ENCODE results near the gene SERPINB5.
A peak's percentile ranks its signal among the peaks of the same experiment; 100 is the strongest.
"Not testable (repeated sequence)": the region's sequence is repeated elsewhere in the genome, so short reads cannot be mapped to it uniquely, and the experiment has no call there.

The SERPINB5 gene, protein sequence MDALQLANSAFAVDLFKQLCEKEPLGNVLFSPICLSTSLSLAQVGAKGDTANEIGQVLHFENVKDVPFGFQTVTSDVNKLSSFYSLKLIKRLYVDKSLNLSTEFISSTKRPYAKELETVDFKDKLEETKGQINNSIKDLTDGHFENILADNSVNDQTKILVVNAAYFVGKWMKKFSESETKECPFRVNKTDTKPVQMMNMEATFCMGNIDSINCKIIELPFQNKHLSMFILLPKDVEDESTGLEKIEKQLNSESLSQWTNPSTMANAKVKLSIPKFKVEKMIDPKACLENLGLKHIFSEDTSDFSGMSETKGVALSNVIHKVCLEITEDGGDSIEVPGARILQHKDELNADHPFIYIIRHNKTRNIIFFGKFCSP

DNA sequence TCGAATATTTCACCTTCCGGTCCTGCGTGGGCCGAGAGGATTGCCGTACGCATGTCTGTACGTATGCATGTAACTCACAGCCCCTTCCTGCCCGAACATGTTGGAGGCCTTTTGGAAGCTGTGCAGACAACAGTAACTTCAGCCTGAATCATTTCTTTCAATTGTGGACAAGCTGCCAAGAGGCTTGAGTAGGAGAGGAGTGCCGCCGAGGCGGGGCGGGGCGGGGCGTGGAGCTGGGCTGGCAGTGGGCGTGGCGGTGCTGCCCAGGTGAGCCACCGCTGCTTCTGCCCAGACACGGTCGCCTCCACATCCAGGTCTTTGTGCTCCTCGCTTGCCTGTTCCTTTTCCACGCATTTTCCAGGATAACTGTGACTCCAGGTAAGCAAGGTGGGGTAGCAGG, at the start of gene SERPINB5:
SERPINB5 (plus strand) TSS at position 291 of the 400 bp plus-strand sequence. CDS start 7,471 bp downstream, outside the sequence.
- no peak for DNase-seq

DNA sequence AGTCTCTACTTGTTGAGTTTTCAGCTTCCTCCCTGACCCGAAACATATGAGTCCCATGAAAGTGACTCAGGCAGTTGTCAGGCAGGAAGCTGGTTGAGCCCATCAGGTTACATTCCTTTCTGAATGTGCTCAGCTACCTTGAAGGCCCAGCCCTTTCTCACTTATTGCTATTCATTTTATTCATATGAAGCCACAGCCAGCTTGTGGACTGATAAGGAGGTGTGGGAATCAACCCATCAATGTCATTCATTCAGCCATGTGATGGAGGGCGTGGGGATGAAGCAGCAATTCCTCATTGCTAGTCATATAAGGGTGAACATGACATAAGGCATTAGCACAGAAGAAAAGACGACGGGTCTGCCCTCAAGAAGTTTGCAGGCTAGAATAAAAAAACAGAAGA, 49.2 kb upstream of the SERPINB5 start:
- no peak for DNase-seq

DNA sequence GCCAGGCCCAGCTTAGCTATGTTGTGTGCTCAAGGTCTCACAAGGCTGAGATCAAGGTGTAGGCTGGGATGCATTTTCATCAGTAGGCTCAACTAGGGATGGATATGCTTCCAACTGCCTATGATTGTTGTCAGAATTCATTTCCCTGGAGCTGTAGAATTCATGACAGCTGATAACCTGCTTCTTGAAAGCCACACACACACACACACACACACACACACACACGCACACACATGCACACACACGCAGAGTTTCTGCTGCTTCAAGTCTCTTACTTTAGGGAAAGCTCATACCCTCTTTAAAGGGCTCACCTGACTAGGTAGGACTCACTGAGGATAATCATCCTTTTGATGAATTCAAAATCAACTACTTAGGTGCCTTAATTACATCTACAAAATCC, 46.2 kb upstream of the SERPINB5 start:
- DNase-seq = no peak

DNA sequence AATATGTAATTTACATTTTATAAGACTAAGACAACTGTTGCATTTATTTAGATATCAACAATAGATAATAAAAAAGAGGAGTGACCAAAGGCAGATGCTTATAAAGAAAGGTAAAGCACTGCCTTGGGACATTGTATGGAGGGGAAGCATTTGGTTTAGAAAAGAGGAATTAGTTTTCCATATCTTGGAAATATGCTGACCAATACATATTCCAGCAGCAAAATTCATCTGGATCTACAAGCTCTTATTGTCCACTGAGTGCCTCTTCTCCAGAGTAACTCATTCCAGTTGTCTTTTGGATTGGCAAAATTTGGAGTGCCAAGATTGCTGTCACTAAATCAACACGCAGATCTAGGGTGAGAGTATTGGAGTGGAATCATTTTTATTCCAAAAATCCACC, 45.6 kb upstream of the SERPINB5 start:
- no peak for DNase-seq

DNA sequence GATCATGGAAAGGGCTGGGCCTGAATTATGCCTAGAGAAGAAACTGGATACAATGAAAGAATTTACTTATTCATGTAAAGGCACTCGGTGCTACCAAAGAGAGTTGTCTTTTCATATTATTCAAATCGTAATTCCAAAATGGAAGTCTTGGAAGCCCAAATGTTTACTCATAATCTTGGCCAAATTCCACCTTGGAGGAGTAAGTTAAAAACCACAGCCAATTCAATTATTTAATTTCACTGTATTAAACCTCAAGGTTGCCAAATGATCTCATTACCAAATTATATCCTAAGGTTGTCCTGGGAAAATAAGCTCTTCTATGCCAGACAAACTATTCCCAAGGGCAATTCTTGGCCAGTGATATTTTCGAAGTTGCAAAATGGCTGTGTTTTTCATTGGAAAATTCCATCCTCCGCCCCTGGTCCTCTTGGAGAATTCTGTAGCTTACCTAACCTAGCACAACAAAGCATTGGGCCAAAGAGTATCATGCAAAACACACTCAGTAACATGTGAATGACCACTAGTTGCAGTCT, 43.4 kb upstream of the SERPINB5 start:
- DNase-seq = no peak

DNA sequence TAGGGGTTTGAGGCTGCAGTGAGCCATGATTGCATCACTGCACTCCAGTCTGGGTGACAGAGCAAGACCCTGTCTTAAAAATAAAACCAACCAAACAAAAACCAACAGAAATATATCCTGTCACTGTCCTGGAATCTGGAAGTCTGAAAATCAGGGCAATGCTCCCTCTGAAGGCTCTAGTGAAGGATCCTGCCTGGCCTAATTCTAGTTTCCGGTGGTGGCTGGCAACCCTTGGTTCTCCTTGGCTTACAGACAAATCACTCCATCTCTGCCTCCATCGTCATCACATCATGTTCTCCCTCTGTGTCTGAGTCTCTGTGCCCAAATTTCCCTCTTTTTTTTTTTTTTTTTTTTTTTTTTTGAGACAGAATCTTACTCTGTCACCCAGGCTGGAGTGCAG, 38.6 kb upstream of the SERPINB5 start:
- no peak for DNase-seq

DNA sequence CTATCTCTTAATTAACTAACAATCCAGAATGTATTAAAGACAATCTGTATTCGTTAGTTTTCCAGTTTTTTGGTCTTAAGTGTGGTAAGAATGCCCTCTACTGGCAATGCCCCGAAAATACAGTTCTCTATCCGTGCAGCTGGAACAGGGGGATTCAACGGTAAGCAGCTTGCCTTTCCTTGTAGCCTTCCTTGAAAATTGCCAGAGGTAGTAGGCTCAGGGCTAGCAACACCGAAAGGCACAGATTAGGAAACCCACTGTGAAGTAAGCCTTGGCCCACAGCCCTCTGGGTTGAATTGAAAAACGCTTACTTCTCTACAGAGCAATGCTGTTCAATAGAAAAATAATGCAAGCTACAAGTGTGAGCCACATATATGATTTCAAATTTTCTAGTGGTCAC, 37.4 kb upstream of the SERPINB5 start:
- peak; percentile 36 for DNase-seq

DNA sequence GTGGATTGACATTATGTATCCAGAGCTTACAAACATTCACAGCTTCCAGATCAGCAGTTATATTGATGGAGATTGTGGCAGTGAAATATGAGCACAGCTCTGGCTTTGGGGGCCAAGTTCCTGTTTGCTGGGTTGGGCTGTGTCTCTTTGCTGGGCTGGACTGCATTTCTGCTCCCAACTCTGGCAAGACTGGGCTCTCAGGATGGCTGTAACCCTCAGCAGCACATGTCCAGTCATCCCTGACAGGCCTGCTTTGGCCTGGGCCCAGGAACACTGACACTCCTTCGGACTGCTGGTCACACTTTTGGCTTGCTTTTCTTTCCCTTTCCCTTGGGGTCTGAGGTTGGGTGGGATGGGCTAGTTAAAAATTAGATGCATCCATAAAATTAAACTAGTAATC, 36.5 kb upstream of the SERPINB5 start:
- no peak for DNase-seq

DNA sequence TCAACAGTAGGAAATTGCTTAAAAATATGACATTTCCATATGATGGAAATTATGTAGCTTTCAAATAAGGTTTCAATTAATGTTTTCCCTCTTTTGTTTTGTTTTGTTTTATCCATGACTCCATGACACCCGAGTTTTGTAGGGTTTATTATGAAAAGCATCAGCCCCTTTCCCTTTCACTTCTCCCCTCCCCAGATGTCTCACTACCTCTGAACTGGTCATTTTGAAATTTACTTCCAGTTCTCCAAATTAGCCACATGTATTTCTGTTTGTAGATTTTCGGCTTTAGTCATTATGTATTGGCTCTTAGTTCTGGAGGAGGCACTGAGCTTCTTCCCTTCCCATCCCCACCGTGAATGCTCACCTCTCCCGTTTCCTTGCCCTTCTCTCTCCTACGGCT, 35.9 kb upstream of the SERPINB5 start:
- no peak for DNase-seq

DNA sequence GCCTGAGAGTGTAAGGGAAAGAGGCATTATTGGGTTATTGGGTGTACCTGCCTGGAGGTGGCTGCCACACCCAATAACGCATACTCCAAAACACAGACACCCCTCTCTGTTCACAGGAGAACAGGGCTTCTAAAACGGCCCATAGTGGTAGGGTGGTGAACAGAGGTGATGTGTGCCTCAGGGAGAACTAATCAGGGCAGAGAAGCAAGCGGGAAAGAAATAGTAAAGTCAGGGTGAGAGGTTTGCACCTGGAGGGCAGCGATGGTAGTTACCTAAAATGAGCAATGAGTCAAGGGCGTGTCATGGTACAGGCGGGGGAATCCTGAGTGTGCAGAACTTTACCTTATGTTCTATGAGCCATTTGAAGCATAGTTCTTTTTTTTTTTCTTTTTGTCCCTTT, 32.9 kb upstream of the SERPINB5 start:
- no peak for DNase-seq

DNA sequence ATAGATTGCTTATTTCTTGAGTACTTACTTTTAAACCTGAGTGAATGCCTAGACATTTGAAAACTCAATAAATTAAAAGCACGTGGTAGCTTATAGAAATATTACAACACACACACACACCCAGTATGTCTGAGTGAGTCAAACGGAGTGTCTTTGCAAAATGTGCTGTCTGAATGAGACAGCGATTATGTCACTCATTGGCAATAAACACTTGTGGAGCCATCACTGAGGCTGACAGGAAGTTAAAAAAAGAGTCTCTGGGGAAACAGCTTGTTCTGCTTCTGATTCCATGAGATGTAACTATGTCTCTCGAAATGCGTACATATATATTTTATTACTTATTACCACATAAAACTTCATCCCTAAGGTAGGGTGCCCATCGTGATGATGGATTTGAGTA, 32.2 kb upstream of the SERPINB5 start:
- no peak for DNase-seq

DNA sequence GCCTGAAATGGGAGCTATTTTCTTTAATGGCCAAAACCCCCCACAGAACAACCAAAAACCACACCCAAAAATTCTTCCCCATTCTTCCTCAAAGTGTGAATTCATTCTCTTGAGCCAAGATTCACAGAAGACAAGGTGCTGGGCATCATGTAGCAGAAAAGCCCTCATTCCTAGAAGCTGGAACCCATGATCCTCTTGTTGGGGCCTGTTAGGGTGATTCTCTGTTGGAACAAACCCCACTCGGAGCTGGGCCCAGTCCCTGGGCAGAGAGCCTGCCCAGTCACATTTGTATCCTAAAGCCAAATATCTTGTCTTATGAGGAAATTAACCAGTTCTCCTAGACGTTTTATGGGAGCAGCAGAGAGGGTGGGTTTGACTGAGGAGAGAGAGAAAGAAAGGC, 31.7 kb upstream of the SERPINB5 start:
- no peak for DNase-seq

DNA sequence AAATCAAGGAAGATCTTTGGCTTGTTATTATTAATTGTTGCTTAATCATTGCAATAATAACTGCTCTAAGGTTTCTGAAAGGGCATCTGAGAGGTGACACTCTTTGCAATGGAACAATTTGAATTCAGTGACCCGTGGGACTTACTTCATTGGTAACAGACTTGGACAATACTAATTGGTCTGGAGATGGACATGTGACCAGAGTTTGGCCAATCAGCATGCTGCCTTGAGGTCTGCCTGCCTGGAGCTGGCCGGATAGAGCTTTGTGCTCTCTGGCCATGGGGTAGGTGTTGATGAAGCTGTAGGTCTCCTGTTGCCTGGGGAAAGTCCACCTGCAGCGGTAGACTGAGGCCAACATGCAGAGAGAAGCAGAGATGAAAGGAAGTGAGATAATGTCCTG, 30.5 kb upstream of the SERPINB5 start:
- no peak for DNase-seq

DNA sequence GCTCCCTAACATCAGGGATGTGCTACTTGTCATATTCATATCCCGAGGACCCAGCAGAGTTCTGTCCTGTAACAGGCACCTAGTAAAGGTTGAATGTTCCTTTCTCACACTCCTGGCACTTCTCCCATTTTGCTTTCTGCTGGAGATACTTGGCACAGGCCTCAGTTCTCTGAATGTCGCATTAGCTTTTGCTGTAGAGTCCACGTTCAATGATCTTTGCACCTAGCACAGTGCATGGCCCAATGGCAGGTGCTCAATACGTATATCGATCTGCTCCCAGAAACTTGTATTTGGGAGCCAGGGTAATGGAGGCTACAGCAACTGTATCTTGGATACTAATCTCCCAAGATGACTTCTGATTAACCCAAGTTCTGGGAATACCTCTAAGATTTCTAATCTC, 29.7 kb upstream of the SERPINB5 start:
- no peak for DNase-seq

DNA sequence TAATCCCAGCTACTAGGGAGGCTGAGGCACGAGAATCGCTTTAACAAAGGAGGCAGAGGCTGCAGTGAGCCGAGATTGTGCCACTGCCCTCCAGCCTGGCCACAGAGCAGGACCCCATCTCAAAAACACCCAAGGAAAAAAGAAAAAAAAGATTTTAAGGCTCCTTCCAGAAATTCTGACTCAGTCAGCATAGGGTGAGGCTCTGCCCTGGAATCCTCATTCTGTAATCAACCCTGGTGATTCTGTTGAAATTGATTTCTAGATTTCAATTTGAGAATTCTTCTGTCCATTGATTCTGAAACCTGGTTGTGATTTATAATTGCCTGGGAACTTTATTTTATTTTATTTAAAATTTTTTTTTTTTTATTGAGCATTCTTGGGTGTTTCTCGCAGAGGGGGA, 27.3 kb upstream of the SERPINB5 start:
- DNase-seq = no peak

DNA sequence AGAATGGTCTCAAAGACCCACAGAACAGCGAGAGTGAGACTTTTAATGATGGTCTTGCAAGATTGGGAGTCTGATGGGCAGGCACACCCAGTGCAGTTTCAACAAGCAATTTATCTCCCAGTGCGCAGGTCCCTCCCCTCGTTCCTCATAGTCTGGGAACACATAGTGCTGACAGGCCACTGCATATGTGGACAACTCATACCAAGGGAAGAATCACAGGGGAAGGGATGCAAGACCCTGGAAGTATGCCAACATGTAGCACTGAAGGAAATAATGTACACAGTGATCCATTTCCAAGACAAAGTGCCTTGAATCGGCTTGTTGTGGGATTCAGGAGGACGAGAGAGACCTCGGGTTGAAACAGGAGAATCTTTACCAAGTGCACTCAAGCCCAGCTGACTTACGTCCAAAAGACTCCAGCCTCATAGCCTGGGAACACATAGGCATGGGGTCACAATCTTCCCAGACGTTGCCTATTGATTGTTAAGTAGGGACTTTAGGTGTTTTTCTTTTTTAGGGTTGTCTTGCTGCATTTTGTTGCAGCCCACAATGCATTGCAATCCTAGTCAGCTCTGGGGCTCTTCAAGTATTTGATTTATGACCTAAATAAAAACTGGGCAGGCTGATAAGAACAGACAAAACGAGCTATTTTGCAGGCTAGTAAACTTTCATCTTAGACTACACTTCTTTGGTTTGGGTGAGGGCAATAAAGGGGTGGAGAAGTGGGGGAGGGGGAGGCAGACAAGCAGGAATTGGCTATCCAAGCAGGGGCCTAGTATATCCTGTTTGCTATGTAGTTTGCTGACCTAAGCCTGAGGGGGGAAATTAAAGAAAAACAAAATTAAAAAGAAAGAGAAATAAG, 24.7 kb upstream of the SERPINB5 start:
- no peak for DNase-seq

DNA sequence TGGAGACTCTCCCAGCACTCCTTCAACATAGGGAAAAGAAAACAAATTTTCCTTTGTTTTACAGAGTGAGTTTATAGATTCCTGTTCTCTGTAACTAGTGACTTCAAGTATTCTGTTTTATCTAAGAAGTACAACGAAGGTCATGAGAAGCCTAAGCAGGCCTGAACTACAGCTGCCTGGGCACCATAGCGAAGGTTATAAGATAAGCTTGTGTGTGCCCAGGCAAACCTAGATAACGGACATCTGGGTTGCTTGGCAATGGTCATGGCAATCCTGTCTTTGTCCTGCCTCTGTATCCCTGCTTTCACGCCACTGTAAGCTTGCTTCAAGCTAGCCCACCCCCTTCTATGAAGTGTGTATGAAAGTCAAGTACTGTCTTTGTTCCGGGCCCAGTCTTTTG, 24.0 kb upstream of the SERPINB5 start:
- not testable (repeated sequence) for DNase-seq

DNA sequence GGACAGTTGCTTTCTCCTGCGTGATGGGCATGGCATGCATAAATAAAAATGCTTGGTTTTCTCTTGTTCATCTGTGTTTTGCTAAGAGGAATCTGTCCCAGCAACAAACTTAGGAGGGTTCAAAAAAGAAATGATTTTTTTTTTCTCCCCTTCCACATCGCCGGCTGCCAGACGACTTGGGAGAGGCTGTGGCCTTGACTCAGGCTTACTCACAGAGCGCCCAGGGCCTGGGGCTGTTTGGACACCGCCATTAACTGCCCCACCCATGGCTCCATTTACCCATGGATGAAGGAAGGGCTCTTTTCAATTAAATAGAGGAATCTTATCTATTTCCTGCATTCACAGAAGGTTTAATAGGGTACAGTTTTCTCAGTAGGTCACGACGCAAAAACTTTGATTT, 22.3 kb upstream of the SERPINB5 start:
- DNase-seq = no peak

DNA sequence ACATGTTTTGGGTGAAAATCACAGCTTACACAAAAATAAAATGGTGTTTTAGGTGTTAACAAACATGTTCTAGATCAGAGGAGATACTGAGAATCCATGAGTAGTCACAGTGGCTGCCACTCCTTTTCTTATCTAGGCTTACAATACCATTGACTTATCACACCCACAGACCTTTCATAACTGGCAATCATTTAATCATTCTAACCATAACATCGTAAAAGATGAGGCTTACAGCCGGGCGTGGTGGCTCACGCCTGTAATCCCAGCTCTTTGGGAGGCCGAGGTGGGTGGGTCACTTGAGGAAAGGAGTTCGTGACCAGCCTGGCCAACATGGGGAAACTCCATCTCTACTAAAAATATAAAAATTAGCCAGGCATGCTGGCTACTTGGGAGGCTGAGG, 18.8 kb upstream of the SERPINB5 start:
- DNase-seq = no peak

DNA sequence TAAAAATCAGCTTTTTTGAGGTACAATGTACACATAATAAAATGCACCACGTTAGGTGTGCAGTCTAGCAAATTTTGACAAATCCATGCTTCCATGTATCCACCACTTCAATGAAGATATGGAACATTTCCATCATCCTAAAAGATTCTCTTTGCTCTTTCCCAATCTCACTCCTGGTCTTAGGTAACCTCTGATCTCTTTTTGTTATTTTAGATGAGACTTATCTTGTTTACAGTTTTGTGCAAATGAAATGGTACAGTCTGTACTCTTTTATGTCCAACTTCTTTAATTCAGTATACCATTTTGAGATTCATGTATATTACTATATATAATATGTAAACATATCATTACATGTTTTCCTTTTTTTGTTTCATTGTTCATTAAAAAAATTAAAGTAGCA, 16.3 kb upstream of the SERPINB5 start:
- no peak for DNase-seq

DNA sequence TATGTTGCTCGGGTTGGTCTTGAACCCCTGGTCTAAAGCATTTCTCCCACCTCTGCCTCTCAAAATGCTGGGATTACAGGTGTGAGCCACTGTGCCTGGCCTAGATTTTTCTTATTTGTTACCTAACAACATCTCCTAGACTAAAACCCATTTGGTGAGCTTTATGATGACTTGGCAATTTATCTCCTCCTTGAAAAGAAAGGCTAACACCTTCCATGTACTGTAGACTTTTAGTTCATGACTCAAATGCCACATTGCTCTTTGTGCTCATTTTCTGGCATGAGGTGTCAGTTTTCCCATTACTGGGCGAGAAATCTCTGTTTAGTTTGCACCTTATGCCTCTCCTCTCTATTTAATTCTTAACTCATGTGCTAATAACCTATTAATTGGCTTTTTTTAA, 12.3 kb upstream of the SERPINB5 start:
- DNase-seq = no peak

DNA sequence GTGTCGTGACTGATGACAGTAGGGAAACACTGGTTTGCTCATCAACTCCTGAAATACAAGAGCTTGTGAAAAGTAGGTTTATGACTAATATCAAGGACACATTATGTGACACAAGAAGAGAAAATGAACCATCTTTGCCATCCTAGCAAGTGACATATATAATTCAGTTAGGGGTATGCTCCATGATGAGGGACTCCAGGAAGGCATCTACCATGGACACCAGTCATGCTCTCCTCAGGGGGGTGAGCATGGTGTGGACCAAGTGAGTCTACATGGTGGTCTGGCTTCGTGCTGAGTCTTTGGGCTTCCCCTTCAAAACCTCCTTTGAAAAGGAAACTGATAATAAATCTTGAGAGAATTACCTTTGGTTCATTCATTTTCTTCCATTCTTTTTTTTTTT, 11.7 kb upstream of the SERPINB5 start:
- DNase-seq = no peak

DNA sequence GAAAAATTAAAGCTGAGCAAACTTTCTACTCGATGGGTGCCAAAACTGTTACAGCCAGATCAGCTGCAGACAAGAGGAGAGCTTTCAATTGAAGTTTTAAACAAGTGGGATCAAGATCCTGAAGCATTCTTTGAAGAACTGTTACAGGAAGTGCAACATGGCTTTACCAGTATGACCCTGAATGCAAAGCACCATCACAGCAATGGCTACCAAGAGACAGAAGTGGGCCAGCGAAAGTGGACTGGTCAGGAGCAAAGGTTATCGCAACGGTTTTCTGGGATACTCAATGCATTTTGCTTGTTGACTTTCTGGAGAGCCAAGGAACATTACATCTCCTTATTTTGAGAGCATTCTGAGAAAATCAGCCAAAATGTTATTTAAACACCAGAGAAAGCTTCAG, 9.1 kb upstream of the SERPINB5 start:
- no peak for DNase-seq

DNA sequence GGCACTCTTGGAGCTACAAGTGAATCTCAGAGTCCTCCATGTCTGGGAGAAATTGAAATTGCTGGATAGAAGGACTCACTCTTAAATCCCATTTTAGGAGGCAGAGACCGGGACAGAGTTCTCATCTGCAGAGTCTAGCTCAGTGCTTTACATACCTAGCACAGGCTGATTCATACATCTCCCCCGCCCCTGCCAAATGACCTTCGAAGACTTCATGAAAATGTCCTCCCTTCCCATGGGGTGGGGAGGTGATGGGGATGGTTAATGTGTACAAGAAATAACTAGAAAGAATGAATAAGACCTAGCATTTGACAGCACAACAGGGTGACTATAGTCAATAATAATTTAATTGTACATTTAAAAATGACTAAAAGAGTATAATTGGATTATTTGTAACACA, 8.2 kb upstream of the SERPINB5 start:
- no peak for DNase-seq

All from activated CD4-positive, alpha-beta T cell treated with anti-CD3 and anti-CD28 coated beads, Interleukin-2, amount 50 U/mL, for 1 hour (primary cell).